Cardiac fibroblast (primary cell): ENCODE data around the gene FREM2.

Experiments
- DNase-seq, 2 donors: peaks; one replicate each; pipeline versions ENCODE4 v3.0.0 to v3.0.0-alpha.2; 2010; ENCODE audit warnings: low read depth in 2 of 2
- H3K4me3 ChIP-seq, 2 donors: replicated peaks in 1 of 2; 1 replicate in 1 of 2; 2 replicates in 1 of 2; pipeline ENCODE4 v1.5.1; 2011; ENCODE audit warnings: low read depth in 2 of 2, low read length in 2 of 2, mild to moderate bottlenecking in 2 of 2, moderate library complexity in 1 of 2
- TF ChIP-seq, protein P1 (sequence below): IDR thresholded peaks from one replicate; pipeline ENCODE4 v1.5.1; 2011; ENCODE audit warnings: low read depth, mild to moderate bottlenecking, low read length, inconsistent platforms

The FREM2 gene

DNA sequence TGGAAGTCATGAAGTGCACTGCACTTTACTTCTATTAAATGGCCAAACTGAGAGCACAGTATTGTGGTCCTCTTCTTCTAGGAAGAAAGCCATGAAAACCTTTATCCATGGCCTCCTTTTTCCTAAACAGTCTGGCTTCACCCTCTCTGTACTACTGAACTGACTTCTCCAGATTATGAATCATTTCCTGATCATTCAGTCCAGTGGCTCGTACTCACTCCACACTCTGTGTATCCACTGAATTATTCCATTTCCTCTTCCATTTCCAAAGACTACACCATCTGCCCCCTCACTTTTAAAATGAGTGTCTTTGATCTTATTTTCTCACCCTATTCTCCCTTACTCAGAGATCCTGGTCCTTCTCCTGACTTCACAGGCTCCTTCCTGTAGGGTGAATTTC is 29.7 kb upstream of the FREM2 start:
- TF ChIP-seq, protein P1, sequence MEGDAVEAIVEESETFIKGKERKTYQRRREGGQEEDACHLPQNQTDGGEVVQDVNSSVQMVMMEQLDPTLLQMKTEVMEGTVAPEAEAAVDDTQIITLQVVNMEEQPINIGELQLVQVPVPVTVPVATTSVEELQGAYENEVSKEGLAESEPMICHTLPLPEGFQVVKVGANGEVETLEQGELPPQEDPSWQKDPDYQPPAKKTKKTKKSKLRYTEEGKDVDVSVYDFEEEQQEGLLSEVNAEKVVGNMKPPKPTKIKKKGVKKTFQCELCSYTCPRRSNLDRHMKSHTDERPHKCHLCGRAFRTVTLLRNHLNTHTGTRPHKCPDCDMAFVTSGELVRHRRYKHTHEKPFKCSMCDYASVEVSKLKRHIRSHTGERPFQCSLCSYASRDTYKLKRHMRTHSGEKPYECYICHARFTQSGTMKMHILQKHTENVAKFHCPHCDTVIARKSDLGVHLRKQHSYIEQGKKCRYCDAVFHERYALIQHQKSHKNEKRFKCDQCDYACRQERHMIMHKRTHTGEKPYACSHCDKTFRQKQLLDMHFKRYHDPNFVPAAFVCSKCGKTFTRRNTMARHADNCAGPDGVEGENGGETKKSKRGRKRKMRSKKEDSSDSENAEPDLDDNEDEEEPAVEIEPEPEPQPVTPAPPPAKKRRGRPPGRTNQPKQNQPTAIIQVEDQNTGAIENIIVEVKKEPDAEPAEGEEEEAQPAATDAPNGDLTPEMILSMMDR = no peak

DNA sequence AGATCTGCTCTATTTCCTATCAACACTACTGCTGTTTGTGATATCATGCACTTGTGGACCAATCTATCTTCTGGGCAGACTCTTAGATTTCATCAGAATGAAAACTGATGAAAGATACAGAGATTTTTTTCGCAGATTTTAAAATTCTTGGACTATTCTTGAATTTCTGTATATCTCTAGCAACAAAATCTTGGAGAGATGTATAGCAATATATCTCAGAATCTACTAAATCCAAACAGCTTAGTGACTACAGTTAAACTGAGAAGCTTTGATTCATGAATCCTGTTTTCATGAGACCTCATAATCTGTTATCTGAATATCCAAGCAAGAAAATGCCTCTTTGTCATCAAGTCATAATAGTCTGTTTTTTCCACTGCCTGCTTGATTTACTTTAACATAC is 28.0 kb upstream of the FREM2 start:
- TF ChIP-seq, protein P1 = no peak
- no peak for DNase-seq
- H3K4me3 ChIP-seq = no peak overlapping the region

More for the DNA sequence above, 29.7 kb upstream of the FREM2 start:
- H3K4me3 ChIP-seq = no peak overlapping the region
- peak; percentile 16 to 28 for DNase-seq

DNA sequence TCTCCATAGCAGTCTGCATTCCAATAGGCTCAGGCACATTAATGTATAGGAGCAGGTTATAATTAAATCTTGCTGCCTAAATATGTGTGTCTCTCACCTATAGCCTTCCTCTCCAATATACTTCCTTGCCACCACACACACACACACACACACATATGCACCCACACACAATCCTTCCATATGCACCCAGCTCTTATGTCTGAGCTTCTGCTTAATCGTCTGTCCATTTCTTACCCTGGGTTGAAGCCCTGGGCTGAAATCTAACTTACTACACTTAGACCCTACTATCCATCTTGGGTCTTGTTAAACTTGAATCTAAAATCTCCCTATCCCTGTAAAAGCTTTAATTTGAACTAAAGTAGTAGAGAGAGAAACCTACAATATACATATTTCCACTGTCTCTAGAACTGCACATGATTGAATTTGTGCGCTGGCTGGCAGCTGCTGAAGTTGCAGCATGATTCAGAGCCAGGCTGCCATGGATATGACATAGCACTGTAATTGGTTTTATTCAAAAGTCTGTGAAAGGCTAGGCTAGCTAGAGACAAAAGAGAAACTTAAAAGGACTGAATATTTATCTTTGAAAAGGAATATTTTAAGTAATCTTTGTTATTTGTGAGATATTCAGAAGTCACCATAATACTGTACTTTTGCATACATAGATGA is 25.7 kb upstream of the FREM2 start:
- peak; percentile 4 to 34 for DNase-seq
- TF ChIP-seq, protein P1 = no peak
- H3K4me3 ChIP-seq = no peak overlapping the region

DNA sequence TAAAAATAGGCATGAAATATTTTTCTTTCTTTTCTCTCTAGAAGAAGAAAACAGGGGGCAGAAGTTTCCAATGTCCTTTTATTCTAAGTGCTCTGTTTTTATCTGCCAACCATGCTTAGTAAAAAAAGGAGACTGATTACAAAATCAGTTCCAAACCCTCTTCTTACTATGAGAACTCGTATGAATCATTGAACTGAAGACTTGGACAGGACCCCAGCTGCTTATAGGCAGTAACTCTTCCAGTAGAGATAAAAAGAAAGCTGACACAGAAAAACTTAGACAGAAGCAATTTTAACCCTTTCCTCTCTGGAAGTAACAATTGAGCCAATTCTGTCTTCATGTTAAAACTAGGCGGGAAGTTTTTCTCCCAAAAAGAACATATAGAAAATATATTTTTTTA is 24.5 kb upstream of the FREM2 start:
- TF ChIP-seq, protein P1 = no peak
- peak; percentile 59 to 88 for DNase-seq
- no peak overlapping the region for H3K4me3 ChIP-seq

DNA sequence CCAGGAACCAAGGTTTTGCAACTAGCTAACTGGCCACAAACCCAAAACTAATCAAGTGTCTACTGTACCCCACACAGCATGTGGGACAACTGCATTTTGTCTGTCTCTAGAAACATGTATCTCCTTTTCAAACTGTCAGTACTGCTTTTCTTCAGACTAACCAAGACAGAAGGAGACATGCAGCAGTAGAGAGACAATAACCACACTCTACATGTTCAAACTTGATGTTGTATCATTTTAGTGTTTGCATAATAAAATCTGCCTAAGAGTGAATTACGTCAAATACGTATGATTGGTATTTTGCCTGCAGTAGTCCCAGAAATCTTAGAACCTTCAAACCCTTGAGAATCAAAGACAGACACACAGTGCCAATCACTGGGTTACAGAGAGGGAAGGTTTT is 22.0 kb upstream of the FREM2 start:
- DNase-seq = no peak

DNA sequence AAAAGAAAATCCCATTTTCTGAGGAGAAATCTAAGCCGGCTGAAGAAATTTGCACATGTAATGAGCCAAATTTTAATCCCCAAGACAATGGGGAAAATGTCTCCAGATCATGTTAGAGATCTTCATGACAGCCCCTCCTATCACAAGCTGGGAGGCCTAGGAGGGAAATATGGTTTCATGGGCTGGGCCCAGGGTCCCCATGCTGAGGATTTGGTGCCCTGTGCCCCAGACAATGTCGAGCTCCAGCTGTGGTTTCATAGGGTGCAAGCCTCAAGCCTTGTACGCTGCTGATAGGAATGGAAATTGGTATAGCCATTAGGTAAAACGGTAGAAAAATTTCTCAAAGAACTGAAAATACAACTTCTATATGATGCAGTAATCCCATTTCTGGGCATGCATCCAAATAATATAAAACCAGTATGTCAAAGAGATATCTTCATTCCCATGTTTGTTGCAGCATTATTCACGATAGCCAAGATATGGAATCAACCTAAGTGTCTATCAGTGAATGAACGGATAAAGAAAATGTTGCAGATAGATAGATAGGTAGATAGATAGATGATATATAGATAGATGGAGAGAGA is 19.3 kb upstream of the FREM2 start:
- H3K4me3 ChIP-seq = no peak overlapping the region
- TF ChIP-seq, protein P1 = no peak
- no peak for DNase-seq

More for the DNA sequence above, 22.0 kb upstream of the FREM2 start:
- H3K4me3 ChIP-seq = no peak overlapping the region
- TF ChIP-seq, protein P1 = no peak
